ENCODE data around the gene FAM110D.

GRCh38 chr1:26122988-26123973 lies 35.6 kb upstream of the FAM110D start:
- TF ChIP-seq HMGXB4 (CRISPR knock-in tag; IDR thresholded peaks at IDR 0.05) (no peak), TP53 (CRISPR knock-in tag; IDR thresholded peaks at IDR 0.05) (no peak), JUN (CRISPR knock-in tag; IDR thresholded peaks at IDR 0.05) (no peak), ETV6 (CRISPR knock-in tag; IDR thresholded peaks at IDR 0.05) (no peak), ZBTB21 (CRISPR knock-in tag; IDR thresholded peaks at IDR 0.05; ENCODE audit: borderline replicate concordance) (no peak), FOXP1 (CRISPR knock-in tag; IDR thresholded peaks at IDR 0.05; ENCODE audit: borderline replicate concordance) (no peak), E2F4 (CRISPR knock-in tag; IDR thresholded peaks at IDR 0.05; ENCODE audit: borderline replicate concordance, low read depth) (no peak), NR3C1 (CRISPR knock-in tag; conservative IDR thresholded peaks at IDR 0.05; ENCODE audit: low read depth) (no peak)
- TF ChIP-seq, protein P1, sequence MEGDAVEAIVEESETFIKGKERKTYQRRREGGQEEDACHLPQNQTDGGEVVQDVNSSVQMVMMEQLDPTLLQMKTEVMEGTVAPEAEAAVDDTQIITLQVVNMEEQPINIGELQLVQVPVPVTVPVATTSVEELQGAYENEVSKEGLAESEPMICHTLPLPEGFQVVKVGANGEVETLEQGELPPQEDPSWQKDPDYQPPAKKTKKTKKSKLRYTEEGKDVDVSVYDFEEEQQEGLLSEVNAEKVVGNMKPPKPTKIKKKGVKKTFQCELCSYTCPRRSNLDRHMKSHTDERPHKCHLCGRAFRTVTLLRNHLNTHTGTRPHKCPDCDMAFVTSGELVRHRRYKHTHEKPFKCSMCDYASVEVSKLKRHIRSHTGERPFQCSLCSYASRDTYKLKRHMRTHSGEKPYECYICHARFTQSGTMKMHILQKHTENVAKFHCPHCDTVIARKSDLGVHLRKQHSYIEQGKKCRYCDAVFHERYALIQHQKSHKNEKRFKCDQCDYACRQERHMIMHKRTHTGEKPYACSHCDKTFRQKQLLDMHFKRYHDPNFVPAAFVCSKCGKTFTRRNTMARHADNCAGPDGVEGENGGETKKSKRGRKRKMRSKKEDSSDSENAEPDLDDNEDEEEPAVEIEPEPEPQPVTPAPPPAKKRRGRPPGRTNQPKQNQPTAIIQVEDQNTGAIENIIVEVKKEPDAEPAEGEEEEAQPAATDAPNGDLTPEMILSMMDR (IDR thresholded peaks at IDR 0.05): no peak
- TF ChIP-seq, protein P2, sequence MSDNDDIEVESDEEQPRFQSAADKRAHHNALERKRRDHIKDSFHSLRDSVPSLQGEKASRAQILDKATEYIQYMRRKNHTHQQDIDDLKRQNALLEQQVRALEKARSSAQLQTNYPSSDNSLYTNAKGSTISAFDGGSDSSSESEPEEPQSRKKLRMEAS (CRISPR knock-in tag; IDR thresholded peaks at IDR 0.05): no peak
